Renal cortex interstitium (tissue), 11 donors: ENCODE measurements around the gene MAST2. TPM values are rescaled to one million over a fixed set of nuclear protein-coding genes. Genes with fewer than 3 reads are reported as not detected.

Experiments used
- DNase-seq, 11 donors: peaks; one replicate each; pipeline ENCODE4 v3.0.0-alpha.2; 2013; ENCODE audit warnings: low read depth in 9 of 11, low spot score in 4 of 11; ENCODE audit errors: extremely low read depth in 1 of 11
- polyA plus RNA-seq, 3 donors: library from polyadenylated mRNA; unstranded; fragments of 120-200 nt; gene quantifications; one replicate each; pipeline ENCODE4 v1.2.1, GENCODE V29; 2013; ENCODE audit not compliant: insufficient read length in 3 of 3

MAST2 gene
- polyA plus RNA-seq, 3 donors, result 30.9 to 47.6 (median 34.6) TPM

- DNase-seq, result no peak
Observed at GRCh38 chr1:45989249-45989648, 185.8 kb downstream of the MAST2 start.

GRCh38 chr1:45994423-45994822 is 191.0 kb downstream of the MAST2 start:
- no peak for DNase-seq

GRCh38 chr1:45995298-45995697 is 191.9 kb downstream of the MAST2 start:
- no peak for DNase-seq

GRCh38 chr1:45998020-45998617 is 194.7 kb downstream of the MAST2 start:
- DNase-seq, result no peak

GRCh38 chr1:45999507-45999906 is 196.1 kb downstream of the MAST2 start:
- no peak for DNase-seq

GRCh38 chr1:46001081-46001785 is 197.8 kb downstream of the MAST2 start:
- no peak for DNase-seq

- DNase-seq, result no peak
Observed at GRCh38 chr1:46002551-46003150, 199.2 kb downstream of the MAST2 start.

- DNase-seq, result no peak
Observed at GRCh38 chr1:46003315-46003714, 199.9 kb downstream of the MAST2 start.

GRCh38 chr1:46004492-46004891 is 201.1 kb downstream of the MAST2 start:
- no peak for DNase-seq

GRCh38 chr1:46005594-46005993 is 202.2 kb downstream of the MAST2 start:
- DNase-seq, result no peak

- no peak for DNase-seq
Observed at GRCh38 chr1:46008585-46008984, 205.2 kb downstream of the MAST2 start.

- no peak for DNase-seq
Observed at GRCh38 chr1:46010611-46011010, 207.2 kb downstream of the MAST2 start.

- DNase-seq, result no peak
Observed at GRCh38 chr1:46011121-46011695, 207.8 kb downstream of the MAST2 start.

- no peak for DNase-seq
Observed at GRCh38 chr1:46012236-46012635, 208.8 kb downstream of the MAST2 start.

- DNase-seq, result no peak
Observed at GRCh38 chr1:46013581-46013980, 210.2 kb downstream of the MAST2 start.

- no peak for DNase-seq
Observed at GRCh38 chr1:46017876-46018503, 214.6 kb downstream of the MAST2 start.

GRCh38 chr1:46019348-46019747 is 215.9 kb downstream of the MAST2 start:
- no peak for DNase-seq

- DNase-seq, result no peak
Observed at GRCh38 chr1:46020010-46020409, 216.6 kb downstream of the MAST2 start.

GRCh38 chr1:46021046-46021996 is 217.9 kb downstream of the MAST2 start:
- no peak for DNase-seq
